LHCN-M2 (cell line): ENCODE results near the gene GLB1L2. TPM values are rescaled to one million over a fixed set of nuclear protein-coding genes. Genes with fewer than 3 reads are reported as not detected.

Experiments used
- DNase-seq: peaks from one replicate; pipeline ENCODE4 v3.0.0-alpha.2; 2012; ENCODE audit warnings: low read depth
- total RNA-seq: library from RNA; depleted of rRNA; stranded (reverse); fragments of >200 nt; gene quantifications from 2 replicates; pipeline ENCODE4 v1.2.3, GENCODE V29; 2014

GLB1L2 gene
- total RNA-seq, 1 experiment from 2014 or later, result not detected

DNA sequence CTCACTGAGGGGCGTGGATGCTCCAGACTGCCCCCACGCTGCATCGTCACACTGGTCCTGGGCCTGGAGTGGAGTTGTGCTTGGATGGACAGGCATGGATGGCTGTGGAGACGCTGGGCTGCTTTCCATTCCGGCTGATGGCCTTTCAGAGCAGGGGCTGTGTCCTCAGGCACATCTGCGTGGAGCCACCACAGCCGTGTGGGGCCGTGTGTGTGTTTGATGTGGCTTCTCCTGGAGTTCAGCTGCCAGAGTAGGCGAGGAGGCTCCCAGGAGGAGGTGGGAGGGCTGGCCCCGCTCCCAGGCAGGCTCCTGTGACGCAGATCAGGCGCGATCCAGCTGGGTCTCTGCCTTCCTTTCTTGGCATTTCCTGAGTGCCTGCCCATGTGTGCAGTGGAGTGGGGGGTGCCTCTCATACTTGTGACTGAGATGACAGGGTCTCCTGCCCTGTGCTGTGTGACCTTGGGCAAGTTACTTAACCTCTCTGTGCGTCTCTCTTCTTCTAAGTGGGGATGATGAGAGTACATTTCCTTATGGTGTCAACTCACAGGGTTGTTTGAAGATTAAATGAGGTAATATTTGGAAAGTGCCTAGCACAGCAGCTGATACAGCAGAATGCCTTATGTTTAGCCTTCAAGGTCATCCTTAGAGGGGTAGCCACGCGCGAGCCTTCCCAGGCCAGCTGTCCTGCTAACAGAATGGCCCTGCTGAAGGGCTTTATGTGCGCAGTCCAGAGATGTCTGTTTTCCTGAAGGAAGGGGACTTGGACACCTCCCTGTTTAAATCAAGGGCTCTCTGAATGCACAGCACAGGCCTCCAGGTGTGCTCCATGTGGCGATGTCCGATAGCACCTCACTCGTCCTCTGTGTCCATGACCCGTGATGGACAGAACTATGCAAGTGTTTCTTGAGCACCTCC is 33.5 kb downstream of the GLB1L2 start:
- no peak for DNase-seq

DNA sequence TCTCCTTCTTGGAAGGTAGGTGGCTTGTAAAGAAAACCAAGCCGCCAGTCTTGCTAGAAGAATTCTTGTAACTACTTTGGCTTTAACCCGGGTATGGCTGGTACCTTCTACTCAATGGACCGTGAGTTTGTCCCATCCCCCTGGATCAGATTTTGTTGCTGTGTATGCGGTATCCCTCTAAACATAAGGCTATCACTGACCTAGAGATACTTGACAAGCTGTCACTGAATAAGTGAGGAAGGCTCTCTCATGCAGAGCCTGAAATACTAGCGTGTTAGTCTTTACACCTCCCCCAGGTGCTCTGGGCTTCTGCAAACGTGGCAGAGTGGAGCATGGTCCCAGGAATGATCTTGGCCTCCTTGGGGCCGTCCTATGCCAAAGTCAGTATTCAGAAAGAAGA is 34.5 kb downstream of the GLB1L2 start:
- no peak for DNase-seq

DNA sequence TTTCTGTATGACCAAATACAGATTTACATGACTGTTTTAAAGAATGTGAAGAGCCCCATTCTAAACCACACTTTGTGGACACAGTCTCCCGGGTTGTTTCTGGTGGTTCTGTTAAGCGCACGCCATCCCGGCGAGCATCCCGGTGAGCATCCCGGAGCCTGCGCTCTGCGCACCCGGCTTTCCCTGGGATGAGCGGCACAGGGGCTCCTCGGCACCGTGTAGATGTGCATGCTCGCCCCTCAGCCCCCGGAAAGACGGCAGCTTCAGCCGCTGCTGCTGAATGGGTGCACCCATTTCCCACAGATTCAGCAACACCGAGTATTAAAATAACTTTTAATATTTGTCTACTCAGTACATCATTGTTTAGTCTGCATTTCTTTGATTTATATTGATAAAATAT is 36.0 kb downstream of the GLB1L2 start:
- no peak for DNase-seq

DNA sequence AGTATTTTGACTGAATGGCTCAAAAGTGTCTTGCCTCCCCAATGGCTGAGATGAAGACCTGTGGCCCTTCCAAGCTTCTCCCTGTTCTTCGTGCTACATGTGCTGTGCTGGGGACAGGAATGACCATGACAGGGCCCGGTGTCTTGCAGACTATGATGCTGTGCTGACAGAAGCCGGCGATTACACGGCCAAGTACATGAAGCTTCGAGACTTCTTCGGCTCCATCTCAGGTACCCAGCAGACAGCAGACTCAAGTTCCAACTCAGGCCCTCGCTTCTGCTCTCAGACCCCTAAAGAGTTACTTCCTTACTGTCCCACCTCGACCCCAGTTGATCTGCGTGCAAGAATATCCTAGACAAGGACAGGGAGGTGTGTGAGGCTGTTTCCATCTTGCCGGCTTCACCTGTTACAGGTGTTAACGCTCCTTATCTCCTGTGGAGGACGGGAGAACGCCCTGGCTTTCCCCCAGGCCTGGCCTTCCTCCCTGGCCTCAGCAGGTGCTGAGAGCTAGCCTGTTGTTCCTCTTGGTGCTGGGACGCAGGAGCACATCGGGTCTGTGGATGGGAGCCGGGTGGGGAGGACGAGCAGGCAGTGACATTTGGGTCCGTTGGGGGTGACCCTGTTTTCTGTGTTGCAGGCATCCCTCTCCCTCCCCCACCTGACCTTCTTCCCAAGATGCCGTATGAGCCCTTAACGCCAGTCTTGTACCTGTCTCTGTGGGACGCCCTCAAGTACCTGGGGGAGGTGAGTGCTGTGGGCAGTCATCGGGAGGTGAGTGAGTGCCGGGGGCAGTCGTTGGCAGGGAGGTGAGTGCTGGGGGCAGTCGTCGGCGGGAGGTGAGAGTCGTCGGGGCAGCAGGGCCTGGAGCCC is 38.1 kb downstream of the GLB1L2 start:
- no peak for DNase-seq

DNA sequence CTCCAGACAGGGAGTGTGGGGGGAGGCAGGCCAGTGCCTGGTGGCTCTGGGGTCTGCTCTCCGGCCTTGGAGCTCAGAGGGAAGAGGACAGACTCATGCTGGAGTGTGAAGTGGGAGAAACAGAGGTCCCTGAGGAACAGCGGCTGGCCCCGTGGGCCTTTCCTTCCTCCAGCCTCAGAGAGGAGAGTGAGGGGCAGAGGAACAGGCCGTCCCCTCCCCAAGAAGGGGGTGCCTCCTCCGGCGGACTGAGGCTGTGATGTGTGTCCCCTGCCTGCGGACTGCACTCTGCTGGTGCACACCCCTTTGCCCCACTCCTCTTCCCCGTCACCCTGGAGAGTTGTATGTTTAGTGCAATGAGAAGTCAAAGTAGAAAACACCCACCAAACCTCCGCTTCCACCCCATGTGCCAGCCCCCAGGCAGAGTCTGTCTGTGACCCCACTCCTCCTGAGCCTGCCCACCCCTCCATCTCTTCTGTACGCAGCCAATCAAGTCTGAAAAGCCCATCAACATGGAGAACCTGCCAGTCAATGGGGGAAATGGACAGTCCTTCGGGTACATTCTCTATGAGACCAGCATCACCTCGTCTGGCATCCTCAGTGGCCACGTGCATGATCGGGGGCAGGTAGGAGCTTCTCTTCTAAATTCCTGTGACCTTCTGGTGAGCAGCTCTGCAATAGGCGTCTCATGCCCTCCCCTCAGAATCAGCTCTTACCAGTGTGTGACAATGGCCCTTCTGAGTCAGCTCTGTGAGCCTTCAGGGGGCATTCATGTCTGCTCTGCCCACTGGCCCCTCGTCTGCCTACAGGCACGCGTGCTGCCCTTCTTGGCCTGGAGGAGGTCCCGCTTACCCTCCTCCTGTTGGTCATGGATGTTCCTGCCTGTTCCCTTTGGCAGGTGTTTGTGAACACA is 39.0 kb downstream of the GLB1L2 start:
- DNase-seq, result no peak

DNA sequence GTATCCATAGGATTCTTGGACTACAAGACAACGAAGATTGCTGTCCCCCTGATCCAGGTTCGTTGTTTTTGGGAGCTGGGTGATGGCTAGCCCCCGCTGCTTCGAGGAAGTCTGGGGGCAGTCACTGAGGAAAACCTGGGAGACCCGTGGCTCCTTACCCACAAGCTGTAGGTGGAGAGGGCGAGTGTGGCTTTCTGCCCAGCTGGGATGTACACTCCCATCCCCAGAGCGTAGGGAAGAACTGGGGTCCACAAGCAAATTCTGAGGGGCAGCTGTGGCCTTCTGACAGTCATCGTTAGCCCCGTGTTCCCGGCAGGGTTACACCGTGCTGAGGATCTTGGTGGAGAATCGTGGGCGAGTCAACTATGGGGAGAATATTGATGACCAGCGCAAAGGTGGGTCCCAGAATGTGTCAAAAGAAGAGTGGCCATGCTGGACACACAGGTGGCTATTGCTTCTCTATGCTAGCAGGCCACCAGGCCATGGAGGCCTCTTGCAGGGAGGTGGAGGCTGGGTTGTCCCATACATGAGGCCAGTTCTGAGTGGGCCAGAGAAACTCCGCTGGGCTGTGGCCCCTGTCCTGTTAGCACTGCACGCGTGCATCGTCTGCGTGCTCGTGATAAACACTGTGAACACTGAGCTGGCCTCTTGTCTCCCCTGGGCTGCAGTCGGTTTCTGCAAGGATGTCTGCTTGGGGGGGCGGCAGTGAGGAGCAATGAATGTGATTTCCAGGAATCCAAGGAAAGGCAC is 39.8 kb downstream of the GLB1L2 start:
- no peak for DNase-seq

DNA sequence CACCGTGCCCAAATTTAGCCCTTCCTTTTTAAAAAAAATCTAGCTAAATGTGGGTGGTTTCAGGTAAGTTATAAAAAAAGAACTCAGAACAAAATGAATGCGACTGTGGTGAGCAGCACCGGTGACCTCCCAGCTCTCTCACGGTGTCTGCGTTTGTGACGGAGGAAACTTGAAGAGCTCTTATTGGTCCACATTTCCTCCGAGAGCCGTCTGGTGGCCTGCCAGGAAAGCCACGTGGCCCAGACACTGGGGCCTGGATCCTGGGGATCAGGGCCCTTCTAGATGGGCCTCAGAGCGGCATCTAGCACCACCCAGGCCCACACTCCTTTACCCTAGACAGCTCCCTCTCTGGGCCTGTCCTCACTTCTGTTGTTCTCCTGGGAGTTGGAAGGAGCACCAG is 40.7 kb downstream of the GLB1L2 start:
- DNase-seq, result no peak

DNA sequence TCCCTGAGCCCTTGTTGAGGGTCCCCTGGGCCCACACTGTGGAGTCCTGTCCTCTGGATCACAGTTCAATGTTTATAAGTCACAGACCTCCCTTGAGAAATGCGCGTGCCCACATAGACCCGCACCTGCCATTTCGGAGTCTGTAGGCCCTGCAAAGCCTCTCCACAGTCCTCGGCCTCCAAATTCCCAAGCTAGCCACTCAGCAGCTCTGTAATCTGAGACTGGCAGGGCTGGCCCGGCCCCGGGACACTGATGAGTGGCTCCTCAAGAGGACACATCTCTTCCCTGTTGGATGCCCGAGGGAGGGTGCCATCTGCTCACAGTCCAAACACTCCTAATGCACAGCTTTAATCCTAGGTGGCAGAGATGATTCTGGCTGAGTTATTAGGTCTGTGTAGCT is 41.2 kb downstream of the GLB1L2 start:
- no peak for DNase-seq

DNA sequence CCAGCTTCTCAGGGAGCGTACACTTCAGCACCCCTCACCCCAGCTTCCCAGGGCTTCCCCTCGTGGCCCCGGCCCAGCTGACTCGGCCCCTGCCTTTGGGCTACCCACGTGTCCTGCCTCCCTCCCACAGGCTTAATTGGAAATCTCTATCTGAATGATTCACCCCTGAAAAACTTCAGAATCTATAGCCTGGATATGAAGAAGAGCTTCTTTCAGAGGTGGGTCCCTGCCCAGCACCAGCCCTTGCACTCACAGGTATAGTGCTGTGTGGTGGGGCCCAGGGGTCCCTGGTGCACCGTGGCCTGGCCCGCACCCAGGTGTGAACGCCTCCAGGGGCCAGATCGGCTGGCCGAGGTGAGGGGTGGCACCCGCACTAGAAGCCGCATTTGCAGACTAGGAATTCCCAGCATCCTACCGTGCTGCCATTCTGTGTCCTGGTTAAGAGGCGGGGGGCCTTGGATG is 41.8 kb downstream of the GLB1L2 start:
- no peak for DNase-seq

DNA sequence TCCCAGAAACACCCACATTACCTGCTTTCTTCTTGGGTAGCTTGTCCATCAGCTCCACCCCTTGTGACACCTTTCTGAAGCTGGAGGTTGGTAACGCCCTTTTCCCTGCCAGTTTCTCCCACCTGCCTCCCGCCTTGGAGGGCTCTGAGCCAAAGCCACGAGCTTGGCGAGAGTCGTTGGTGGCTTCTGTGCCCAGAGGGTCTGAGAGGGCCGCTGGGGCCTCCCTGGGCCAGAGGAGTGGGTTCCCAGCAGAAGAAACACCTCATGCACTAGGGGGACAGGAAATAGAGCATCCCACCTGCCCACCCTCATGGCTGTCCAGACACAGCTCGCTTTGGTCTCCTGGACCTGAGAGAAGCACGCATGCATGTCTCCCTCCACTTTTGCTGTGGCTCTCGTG is 42.4 kb downstream of the GLB1L2 start:
- no peak for DNase-seq

DNA sequence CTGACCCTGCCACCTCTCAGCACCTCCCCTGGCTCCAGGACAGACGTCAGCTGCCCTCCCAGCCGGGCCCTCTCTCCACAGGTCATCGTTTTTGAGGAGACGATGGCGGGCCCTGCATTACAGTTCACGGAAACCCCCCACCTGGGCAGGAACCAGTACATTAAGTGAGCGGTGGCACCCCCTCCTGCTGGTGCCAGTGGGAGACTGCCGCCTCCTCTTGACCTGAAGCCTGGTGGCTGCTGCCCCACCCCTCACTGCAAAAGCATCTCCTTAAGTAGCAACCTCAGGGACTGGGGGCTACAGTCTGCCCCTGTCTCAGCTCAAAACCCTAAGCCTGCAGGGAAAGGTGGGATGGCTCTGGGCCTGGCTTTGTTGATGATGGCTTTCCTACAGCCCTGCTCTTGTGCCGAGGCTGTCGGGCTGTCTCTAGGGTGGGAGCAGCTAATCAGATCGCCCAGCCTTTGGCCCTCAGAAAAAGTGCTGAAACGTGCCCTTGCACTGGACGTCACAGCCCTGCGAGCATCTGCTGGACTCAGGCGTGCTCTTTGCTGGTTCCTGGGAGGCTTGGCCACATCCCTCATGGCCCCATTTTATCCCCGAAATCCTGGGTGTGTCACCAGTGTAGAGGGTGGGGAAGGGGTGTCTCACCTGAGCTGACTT is 43.2 kb downstream of the GLB1L2 start:
- DNase-seq, result no peak

DNA sequence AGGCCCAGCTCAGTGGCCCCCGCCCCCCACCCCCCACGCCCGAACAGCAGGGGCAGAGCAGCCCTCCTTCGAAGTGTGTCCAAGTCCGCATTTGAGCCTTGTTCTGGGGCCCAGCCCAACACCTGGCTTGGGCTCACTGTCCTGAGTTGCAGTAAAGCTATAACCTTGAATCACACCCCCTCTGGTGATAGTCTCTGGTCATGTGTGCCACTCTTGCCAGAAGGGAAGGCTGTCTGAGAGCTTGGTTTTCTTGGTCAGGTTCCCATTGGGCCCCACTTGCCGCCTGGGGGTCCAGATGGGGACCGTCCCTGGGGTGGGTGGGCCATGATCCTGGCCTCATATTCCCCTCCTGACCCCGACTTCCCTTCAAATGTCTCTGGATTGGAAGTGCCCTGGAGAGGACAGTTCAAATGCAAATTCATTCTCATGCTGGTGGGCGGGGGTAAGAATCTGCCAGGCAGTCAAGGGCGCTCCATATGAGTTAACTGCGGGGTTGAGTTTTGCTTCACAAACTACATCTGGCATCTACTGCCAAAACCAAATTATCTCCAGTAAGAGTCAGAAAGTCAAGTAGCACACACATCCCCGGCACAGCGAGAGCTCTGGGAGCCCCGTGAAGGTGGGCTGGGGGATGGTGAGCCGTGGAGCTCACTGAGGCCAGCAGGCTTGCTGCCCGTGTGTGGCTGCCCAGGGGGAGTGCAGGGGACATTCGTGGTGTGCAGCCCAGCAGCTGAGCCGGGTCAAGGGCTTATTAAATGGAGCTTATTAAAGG is 44.5 kb downstream of the GLB1L2 start:
- DNase-seq, result no peak

DNA sequence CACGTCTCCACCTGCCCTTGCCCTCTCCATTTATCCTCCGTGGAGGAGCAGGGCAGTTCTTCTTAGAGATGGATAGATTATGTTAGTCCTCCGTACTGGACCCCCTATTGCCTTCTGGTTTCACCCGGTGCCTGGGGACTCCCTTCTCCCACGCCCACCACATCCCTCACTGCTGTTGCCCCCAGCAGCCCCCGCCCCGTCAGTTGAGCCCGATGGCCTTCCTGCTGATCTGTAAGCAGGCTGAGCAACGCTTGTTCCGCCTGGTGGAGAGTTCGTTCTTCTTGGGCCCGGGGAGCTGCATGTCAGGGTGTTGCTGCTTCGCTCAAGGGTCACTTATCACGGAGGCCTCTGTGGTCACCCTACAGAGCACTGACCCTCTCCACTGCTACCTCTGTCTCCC is 46.1 kb downstream of the GLB1L2 start:
- DNase-seq, result no peak

DNA sequence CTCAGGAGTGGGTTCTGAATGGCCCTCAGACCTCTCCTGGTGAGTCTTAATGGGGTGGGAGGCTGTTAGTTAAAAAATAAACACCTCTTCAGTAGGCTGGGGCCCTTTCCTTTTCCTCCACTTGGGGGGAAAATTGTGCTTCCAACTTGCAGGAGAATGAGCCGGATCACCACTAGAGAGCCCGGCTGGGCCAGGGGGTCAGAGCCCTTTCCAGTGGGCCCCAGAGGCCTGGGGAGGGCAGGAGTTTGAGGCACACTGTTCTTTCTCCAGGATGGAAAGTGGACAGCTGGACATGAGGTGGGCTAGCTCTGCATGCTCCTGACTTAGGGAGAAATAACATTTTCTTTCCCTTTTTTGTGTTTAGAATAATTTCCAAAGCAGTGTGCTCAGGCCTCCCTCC is 47.5 kb downstream of the GLB1L2 start:
- DNase-seq, result no peak

DNA sequence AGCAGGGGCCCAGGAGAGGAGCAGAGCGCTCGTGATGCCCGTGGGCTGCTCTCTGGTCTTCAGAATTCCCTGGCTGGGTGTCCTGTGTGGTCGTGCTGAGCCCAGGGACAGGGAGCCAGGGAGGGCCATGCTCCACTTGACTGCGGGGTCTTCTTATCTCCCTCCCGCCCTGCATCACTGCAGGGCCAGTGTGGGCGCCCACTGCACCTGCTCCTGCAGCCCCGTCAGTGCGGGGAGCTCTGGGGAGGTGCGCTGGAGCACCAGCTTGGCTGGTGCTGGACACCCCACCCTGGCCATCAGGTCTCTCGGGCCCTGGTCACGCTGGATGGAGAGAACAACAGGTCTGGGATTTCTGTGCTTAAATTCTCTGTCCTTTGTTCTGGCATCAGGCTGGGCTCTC is 48.4 kb downstream of the GLB1L2 start:
- no peak for DNase-seq

DNA sequence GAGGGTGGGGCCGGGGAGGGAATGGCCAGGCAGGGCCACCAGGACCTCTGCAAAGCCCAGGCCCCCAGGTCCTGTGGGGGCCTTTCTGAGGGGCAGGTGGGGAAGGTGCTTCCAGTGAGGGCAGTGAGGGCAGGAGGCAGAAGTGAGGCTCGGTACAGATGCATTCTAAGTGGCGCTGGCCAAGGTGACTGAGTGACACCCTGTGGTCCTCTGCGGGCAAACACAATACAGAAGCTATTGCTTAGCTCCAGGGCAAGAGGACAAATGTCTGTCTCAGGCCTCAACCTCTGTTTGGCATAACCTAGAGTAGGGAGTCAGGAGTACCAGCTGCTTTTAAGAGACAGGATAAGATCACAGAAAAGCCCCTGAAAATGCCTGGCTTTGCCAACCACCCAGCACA is 49.0 kb downstream of the GLB1L2 start:
- DNase-seq, result no peak

DNA sequence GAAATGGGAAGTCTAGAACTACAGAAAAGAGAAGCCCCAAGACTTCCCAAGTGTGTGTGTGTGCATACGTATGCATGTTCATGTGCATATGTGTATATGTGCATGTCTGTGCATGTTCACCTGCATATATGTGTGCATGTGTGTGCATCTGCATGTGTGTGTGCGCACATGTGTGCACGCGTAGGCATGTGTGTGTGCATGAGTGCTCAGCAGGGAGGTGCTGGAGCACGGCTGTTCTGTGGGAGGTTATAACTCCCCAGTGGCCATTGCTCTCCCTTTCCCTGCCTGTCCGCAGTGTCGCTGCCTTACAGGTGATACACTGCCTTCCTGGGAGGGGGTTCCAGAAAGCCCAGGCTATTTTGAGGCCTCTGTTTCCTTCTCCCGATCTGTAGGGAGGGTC is 50.5 kb downstream of the GLB1L2 start:
- no peak for DNase-seq

DNA sequence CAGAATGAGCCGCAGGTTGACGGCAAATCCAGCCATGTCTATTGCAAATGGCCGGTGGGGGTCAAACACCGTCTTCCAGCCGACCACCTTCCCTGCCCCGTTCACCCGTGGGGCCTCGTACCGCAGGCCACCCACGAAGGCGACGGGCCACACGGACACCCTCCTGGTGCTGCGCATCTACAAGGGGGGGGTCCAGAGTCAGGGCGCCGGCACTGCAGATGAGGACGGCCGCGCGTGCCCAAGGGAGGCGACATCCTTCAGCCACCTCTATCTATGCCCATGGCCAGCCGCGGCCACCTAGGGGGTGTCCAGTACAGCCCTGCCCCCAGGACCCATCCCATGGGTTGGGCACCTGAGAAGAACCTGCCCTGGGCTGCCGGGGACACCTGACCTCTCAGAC is 51.0 kb downstream of the GLB1L2 start:
- no peak for DNase-seq

DNA sequence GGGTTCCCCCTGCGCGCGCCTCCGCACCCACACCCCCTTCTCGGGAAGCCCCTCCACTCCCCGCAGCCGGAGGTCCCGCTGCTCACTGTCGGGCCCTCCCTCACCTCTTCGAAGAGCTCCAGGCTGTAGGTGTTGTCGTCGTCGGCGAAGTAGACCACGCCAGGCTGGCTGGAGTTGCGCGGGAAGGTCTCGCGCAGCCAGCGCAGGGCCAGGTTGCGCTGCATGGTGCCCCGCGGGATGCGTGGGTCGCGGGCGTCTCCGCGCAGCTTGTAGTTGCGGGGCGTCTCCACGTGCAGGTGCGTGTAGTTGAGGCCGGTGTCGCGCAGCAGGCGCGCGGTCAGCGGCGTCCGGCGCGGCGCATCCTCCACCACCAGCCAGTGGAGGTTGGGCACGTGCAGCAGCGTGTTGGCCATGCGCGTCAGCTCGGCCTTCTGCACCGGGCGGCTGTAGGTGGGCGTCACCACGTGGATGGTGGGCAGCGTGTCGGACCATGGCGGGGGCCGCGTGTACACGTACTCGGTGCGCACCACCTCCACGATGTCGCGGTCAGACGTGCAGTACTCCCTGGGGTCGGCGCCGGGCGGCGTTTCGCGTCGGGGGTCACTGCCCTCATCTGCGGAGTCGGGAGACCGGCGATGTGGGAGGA is 51.9 kb downstream of the GLB1L2 start:
- no peak for DNase-seq
